GM06990 (cell line): ENCODE data around the gene TMEM184C.

ENCODE experiments used
- DNase-seq: peaks from one replicate; pipeline ENCODE4 v3.0.0-alpha.2; 2011; ENCODE audit not compliant: insufficient read length; ENCODE audit errors: extremely low read depth
- H3K27me3 ChIP-seq: replicated peaks from 2 replicates; pipeline ENCODE4 v1.6.0; 2011; ENCODE audit warnings: low read length; ENCODE audit not compliant: control insufficient read depth, insufficient read depth
- H3K36me3 ChIP-seq: 2 replicates; pipeline ENCODE4 v1.5.1; 2011; ENCODE audit warnings: low read length; ENCODE audit not compliant: control insufficient read depth, insufficient read depth
- H3K4me3 ChIP-seq: replicated peaks from 2 replicates; pipeline ENCODE4 v1.5.1; 2011; ENCODE audit warnings: low read depth, mild to moderate bottlenecking, control low read depth, low read length
- TF ChIP-seq, protein P1 (sequence below): IDR thresholded peaks from 2 replicates; pipeline ENCODE4 v1.5.1; 2011; ENCODE audit warnings: low read length, control low read depth, mild to moderate bottlenecking, inconsistent platforms; ENCODE audit not compliant: insufficient read depth, poor library complexity, severe bottlenecking

The TMEM184C gene

DNA sequence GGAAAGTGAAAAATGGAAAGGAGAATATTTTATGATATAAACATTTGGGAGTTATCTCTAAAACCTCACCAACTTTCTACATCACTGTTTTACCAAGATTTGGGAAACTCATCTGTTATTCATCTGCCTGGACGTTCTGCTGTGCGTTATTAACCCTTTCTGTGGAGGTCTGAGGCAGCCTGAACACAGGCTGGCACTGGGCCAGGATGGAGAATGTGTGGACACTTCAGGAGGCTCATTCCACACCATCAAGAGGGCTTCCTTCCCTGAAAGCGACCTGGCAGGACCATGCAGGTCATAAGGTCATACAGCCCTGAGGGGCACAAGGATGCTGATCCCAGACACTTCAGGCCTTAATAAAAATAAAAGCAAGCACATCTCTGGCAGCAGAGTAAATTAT, 31.2 kb upstream of the TMEM184C start:
- DNase-seq: no peak
- TF ChIP-seq, protein P1, sequence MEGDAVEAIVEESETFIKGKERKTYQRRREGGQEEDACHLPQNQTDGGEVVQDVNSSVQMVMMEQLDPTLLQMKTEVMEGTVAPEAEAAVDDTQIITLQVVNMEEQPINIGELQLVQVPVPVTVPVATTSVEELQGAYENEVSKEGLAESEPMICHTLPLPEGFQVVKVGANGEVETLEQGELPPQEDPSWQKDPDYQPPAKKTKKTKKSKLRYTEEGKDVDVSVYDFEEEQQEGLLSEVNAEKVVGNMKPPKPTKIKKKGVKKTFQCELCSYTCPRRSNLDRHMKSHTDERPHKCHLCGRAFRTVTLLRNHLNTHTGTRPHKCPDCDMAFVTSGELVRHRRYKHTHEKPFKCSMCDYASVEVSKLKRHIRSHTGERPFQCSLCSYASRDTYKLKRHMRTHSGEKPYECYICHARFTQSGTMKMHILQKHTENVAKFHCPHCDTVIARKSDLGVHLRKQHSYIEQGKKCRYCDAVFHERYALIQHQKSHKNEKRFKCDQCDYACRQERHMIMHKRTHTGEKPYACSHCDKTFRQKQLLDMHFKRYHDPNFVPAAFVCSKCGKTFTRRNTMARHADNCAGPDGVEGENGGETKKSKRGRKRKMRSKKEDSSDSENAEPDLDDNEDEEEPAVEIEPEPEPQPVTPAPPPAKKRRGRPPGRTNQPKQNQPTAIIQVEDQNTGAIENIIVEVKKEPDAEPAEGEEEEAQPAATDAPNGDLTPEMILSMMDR: no peak
- Histone ChIP-seq H3K27me3 (no peaks in the 10 kb centered on the region), H3K36me3 (no peaks in the 10 kb centered on the region), H3K4me3 (no peak overlapping the region)

DNA sequence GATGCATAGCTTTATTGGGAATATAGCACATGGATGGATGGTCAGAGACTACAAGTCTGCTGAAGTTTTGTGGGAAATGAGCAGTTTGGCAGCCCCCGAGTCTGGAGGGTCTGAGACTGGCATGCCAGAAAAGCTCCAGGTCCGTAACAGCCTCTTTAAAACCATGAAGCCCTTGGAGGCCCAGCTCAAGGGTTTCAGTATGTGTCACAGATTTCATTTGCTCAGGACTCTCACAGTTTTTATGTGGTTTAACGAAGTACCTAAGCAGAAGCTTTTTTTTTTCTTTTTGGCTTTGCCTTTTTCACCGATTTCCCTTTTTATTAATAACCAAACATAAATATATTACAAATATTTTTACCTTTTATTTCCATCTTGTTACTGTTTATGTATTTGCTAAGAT, 30.6 kb upstream of the TMEM184C start:
- Histone ChIP-seq H3K4me3 (no peak overlapping the region), H3K36me3 (no peaks in the 10 kb centered on the region), H3K27me3 (no peaks in the 10 kb centered on the region)
- TF ChIP-seq, protein P1: no peak
- DNase-seq: no peak

DNA sequence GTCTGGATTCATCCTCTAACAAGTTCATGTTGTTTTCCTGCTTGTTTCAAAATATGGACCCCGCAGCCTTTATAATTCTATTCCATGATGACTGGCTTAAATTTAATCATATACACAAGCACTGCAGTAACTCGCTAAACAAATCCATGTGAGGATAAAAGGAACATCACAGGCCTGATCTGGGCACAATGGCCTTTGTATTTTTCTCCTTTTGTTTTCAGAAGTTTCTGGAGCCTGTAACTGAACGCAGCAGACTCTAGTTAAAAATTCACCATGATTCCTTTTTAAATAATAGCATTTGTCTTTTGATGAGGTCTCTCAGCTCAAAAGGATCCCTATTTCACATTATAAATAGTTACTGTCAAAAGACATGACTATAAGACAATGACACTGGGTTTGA, 30.2 kb upstream of the TMEM184C start:
- DNase-seq: no peak
- H3K4me3 ChIP-seq: no peak overlapping the region
- H3K27me3 ChIP-seq: no peaks in the 10 kb centered on the region
- no peaks in the 10 kb centered on the region for H3K36me3 ChIP-seq
- TF ChIP-seq, protein P1: no peak

DNA sequence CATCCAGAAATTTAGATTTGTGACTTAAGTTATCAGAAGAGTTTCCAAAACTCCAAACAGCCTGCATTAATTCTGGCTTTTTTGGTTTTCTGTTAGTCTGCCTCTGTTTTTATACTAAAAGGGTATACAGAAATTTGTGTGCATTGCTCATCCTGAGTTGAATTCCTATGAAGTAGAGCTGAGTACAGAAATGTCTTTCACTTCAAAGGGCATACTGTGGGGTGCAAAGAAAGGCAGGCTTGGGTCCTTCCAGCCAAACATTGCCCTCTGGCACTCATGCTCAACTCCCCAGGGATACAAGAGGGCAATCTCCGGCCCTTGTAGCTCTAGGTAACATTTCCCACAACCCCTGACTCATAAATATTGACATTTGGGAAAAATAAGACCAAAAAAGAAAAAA, 27.6 kb upstream of the TMEM184C start:
- no peak for DNase-seq
- TF ChIP-seq, protein P1: no peak

DNA sequence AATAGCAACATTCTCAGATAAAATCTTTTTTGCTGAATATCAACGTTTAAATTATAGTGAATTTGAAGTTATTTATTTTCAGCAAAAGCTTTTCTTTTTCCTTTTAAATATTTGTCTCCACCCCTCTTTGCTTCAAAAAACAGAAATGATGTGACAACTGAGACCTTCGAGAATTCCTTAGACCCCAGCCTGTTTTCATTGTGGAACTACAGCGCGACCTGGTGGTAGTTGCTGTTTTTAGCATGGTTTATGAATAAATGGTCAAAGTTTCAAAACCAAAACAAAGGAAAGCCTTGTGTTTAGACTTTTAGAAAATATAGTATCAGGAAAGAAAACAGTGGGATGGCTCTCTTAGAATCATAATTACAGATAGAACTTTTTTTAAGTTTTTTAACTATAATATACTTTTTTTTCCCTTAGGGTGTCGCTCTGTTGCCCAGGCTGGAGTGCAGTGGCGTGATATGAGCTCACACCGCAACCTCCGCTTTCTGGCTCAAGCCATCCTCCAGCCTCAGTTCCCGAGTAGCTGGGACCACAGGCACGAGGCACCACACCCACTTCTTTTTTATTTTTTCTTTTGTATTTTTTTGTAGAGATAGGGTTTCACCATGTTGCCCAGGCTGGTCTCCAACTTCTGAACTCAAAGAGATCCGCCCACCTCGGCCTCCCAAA, 26.8 kb upstream of the TMEM184C start:
- no peak overlapping the region for H3K4me3 ChIP-seq
- TF ChIP-seq, protein P1: peak; percentile 76
- no peak for DNase-seq
- no peaks in the 10 kb centered on the region for H3K36me3 ChIP-seq
- no peaks in the 10 kb centered on the region for H3K27me3 ChIP-seq

More for the DNA sequence above, 27.6 kb upstream of the TMEM184C start:
- Histone ChIP-seq H3K36me3 (no peaks in the 10 kb centered on the region), H3K4me3 (no peak overlapping the region), H3K27me3 (no peaks in the 10 kb centered on the region)

DNA sequence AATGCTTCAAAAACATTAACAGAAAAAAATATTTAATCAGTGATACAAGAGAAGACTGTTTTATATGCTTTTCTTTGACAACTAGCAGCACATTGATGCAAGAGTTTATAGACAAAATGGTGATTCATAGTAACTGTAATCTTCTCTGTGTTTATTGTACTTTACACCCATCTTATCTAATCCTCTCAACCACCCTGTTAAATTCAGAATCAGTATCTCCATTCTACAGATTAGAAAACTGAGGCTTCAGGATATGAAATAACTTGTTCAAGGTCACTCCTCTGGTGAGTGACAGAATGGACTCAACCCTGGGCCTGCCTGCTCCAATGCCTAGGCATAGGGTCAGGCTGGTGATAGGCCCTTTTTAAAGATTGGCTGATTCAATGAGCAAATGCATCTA, 26.1 kb upstream of the TMEM184C start:
- Histone ChIP-seq H3K27me3 (no peaks in the 10 kb centered on the region), H3K36me3 (no peaks in the 10 kb centered on the region), H3K4me3 (no peak overlapping the region)
- DNase-seq: no peak
- TF ChIP-seq, protein P1: no peak
